T-helper 1 cell treated with Interleukin-12 subunit alpha and Interleukin-12 subunit beta and Interleukin-4 antibody, amounts not matched to agents 30 μg/mL and 1 μg/mL, for 36 hours (primary cell): ENCODE data around the gene GRIK1.

ENCODE experiments used
- H3K27ac Mint-ChIP-seq: one replicate; pipeline ENCODE4 v1.8.0; 2021; ENCODE audit warnings: mild to moderate bottlenecking, mixed read lengths
- H3K27me3 Mint-ChIP-seq: one replicate; pipeline ENCODE4 v1.8.0; 2021; ENCODE audit warnings: low read depth, mixed read lengths
- H3K36me3 Mint-ChIP-seq: one replicate; pipeline ENCODE4 v1.8.0; 2021; ENCODE audit warnings: low read depth, mixed read lengths
- H3K4me1 Mint-ChIP-seq: one replicate; pipeline ENCODE4 v1.8.0; 2021; ENCODE audit warnings: low read depth, mixed read lengths
- H3K4me3 Mint-ChIP-seq: one replicate; pipeline ENCODE4 v1.8.0; 2021; ENCODE audit warnings: mild to moderate bottlenecking, moderate library complexity, mixed read lengths
- H3K9me3 Mint-ChIP-seq: one replicate; pipeline ENCODE4 v1.8.0; 2021; ENCODE audit warnings: mixed read lengths

The GRIK1 gene

GRCh38 chr21:29940991-29941390 is 1.2 kb upstream of the GRIK1 start:
- Mint-ChIP-seq H3K27me3 (peaks cover 41% of the 10 kb centered on the region), H3K27ac (no peak overlapping the region), H3K4me1 (no peaks in the 10 kb centered on the region), H3K9me3 (no peaks in the 10 kb centered on the region), H3K4me3 (no peak overlapping the region), H3K36me3 (no peaks in the 10 kb centered on the region)

DNA sequence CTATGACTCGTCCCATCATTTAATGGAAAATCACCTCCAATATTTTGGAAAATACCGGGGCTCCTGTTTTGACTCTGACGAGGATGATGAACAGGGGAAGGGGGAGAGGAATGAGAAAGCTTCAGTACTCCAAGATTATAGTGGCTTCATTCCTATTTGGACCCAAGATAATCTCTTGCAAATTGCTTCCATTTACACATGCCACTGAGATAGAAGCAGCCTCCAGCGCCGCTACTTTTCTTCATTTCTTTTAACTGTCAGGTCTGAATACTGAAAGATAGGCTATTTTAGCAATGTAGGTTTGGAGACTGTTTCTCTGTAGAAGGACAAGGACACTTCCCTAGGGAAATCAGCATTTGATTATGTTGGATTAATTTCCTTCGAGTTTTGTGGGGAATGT is 565 bp upstream of the GRIK1 start:
- Mint-ChIP-seq H3K9me3 (no peaks in the 10 kb centered on the region), H3K27me3 (peaks cover 41% of the 10 kb centered on the region), H3K4me1 (no peaks in the 10 kb centered on the region), H3K36me3 (no peaks in the 10 kb centered on the region), H3K27ac (no peak overlapping the region), H3K4me3 (no peak overlapping the region)

GRCh38 chr21:29939104-29939923 is 482 bp downstream of the GRIK1 start:
- Mint-ChIP-seq H3K36me3 (no peaks in the 10 kb centered on the region), H3K27ac (no peak overlapping the region), H3K27me3 (peaks cover 40% of the 10 kb centered on the region), H3K4me1 (no peaks in the 10 kb centered on the region), H3K9me3 (no peaks in the 10 kb centered on the region), H3K4me3 (no peak overlapping the region)

GRCh38 chr21:29938776-29939103 is 1.1 kb downstream of the GRIK1 start:
- Mint-ChIP-seq H3K27me3 (peaks cover 36% of the 10 kb centered on the region), H3K4me3 (no peak overlapping the region), H3K36me3 (no peaks in the 10 kb centered on the region), H3K27ac (no peak overlapping the region), H3K9me3 (no peaks in the 10 kb centered on the region), H3K4me1 (no peaks in the 10 kb centered on the region)

DNA sequence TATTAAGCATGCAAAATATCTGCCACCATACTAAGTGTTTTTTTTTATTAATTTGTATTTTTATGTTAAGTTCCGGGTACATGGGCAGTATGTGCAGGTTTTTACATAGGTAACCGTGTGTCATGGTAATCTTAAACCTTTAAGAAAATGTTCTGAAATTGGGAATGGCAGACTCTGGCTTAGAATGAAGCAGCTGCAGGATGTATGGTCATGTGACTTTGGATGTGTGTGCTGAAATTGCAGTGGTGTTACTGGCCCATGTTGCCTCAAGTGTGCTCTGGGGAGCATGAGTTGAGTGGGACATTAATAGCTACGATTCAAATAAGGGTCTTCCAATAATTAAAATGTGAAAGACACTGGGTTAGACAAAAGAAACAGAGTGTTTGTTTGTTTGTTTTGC is 6.7 kb downstream of the GRIK1 start:
- no peaks in the 10 kb centered on the region for H3K9me3 Mint-ChIP-seq
- H3K27ac Mint-ChIP-seq = no peak overlapping the region
- no peaks in the 10 kb centered on the region for H3K4me1 Mint-ChIP-seq
- no peak overlapping the region for H3K4me3 Mint-ChIP-seq
- H3K36me3 Mint-ChIP-seq = no peaks in the 10 kb centered on the region
- H3K27me3 Mint-ChIP-seq = peaks cover 3% of the 10 kb centered on the region

DNA sequence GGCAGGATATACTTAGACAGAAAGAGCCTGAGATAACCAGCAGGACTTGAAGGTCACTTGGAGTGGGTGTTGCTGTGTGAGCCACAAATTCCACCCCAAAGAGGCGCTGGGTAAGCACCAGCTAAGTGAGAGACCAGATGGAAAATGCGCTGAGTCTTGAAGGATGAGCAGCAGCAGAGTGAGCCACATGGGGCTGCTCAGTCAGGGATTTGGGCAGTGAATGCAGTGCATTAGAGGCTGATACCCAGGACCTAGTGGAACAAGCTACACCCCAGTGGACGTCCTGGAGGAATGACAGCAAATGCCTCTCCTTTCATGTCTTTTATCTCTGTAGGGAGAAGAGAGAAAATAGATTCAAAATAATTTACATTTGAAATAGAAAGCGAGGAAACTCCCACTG is 11.3 kb downstream of the GRIK1 start:
- Mint-ChIP-seq H3K4me3 (no peak overlapping the region), H3K4me1 (no peaks in the 10 kb centered on the region), H3K27me3 (no peaks in the 10 kb centered on the region), H3K9me3 (no peaks in the 10 kb centered on the region), H3K27ac (no peak overlapping the region), H3K36me3 (no peaks in the 10 kb centered on the region)

GRCh38 chr21:29920938-29921337 is 18.9 kb downstream of the GRIK1 start:
- Mint-ChIP-seq H3K4me1 (no peaks in the 10 kb centered on the region), H3K27me3 (no peaks in the 10 kb centered on the region), H3K4me3 (no peak overlapping the region), H3K36me3 (no peaks in the 10 kb centered on the region), H3K9me3 (no peaks in the 10 kb centered on the region), H3K27ac (no peak overlapping the region)

GRCh38 chr21:29914326-29914725 is 25.5 kb downstream of the GRIK1 start:
- no peaks in the 10 kb centered on the region for H3K4me1 Mint-ChIP-seq

DNA sequence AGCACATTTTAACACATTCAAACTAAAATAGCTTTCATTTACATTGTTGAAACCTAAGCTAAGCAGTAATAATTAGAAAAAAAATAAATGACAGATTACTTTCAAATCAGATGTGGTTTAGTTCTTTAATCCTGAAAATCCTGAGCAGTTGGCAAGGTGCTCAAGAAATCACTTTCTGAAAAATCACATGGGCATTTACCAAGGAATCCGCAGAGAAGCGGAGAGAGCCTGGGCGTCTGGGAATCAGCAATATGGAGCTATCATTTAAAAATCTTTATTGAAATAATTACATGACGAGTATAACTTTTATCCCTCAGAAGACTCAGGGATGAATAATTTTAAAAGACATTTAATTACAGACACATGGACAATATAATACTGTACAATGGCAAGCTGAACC is 30.2 kb downstream of the GRIK1 start:
- H3K36me3 Mint-ChIP-seq = no peaks in the 10 kb centered on the region
- H3K9me3 Mint-ChIP-seq = no peaks in the 10 kb centered on the region
- no peaks in the 10 kb centered on the region for H3K4me1 Mint-ChIP-seq
- H3K27ac Mint-ChIP-seq = no peak overlapping the region
- H3K27me3 Mint-ChIP-seq = no peaks in the 10 kb centered on the region
- no peak overlapping the region for H3K4me3 Mint-ChIP-seq

More at GRCh38 chr21:29914326-29914725, 25.5 kb downstream of the GRIK1 start:
- no peak overlapping the region for H3K4me3 Mint-ChIP-seq
- no peaks in the 10 kb centered on the region for H3K9me3 Mint-ChIP-seq
- no peaks in the 10 kb centered on the region for H3K27me3 Mint-ChIP-seq
- no peaks in the 10 kb centered on the region for H3K36me3 Mint-ChIP-seq
- H3K27ac Mint-ChIP-seq = no peak overlapping the region

GRCh38 chr21:29904359-29905282 is 35.2 kb downstream of the GRIK1 start:
- no peaks in the 10 kb centered on the region for H3K4me1 Mint-ChIP-seq

DNA sequence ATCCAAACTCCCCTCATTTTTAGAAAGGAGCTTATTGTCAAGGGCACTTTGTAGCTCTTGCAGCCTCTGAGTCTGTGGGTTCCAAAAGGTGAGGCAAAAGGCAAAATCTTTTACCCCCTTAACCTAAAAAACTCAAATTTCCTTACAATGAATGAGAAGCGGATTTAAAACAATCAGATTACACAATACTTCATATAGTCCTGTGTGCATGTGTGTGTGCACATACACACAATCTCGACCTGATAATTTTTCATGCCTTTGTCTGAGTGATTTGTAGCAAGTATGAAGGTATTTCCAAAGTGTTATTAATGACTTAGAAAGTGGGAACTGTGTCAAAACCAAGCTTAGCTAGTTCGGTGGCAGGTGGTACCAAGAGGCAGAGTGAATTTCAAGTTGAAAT is 42.9 kb downstream of the GRIK1 start:
- H3K27ac Mint-ChIP-seq = no peak overlapping the region

More at GRCh38 chr21:29904359-29905282, 35.2 kb downstream of the GRIK1 start:
- H3K27ac Mint-ChIP-seq = no peak overlapping the region
- H3K27me3 Mint-ChIP-seq = no peaks in the 10 kb centered on the region
- no peaks in the 10 kb centered on the region for H3K36me3 Mint-ChIP-seq
- no peak overlapping the region for H3K4me3 Mint-ChIP-seq
- H3K9me3 Mint-ChIP-seq = no peaks in the 10 kb centered on the region

DNA sequence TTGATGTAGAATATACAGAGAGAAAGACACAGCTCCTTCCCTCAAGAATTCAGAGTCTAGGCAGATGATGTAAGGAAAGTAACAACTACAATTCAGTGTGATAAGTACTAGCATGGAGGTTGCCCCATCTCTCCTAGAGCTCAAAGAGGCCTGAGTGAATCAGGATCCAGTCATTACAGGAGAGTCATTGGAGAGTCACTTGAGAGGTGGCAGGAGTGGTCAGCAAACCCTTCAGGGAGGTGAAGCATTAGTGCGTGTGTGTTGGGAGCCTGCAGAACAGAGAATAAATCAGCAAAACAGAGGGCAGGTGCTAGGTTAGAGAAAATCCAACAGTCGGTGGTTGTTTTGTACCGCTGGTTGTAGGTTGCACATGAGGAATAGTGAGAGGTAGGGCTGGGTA is 46.1 kb downstream of the GRIK1 start:
- no peaks in the 10 kb centered on the region for H3K27me3 Mint-ChIP-seq
- H3K4me1 Mint-ChIP-seq = no peaks in the 10 kb centered on the region

More for the DNA sequence above, 42.9 kb downstream of the GRIK1 start:
- no peaks in the 10 kb centered on the region for H3K9me3 Mint-ChIP-seq
- H3K4me1 Mint-ChIP-seq = no peaks in the 10 kb centered on the region
- no peaks in the 10 kb centered on the region for H3K36me3 Mint-ChIP-seq
- H3K4me3 Mint-ChIP-seq = no peak overlapping the region
- H3K27me3 Mint-ChIP-seq = no peaks in the 10 kb centered on the region

DNA sequence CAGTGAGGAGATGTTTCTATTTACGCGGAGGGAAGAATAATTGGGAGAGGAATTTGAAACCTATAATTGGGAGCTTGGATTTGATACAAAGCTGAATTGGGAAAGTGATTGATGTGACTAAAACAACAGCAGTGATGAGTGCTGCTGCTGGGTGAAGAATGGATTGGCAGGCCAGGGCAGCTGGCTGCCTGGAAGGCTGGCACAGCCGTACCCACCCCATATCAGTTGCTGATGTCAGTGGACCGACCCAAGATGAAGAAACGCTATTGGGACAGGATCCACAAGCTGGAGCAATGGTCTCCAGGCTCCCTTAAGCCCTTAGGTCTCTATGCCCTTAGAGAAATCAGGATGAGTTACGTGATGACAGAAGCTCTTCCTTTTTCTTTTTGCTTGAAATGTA is 47.4 kb downstream of the GRIK1 start:
- no peaks in the 10 kb centered on the region for H3K36me3 Mint-ChIP-seq
- H3K4me1 Mint-ChIP-seq = no peaks in the 10 kb centered on the region
- no peaks in the 10 kb centered on the region for H3K27me3 Mint-ChIP-seq
- no peaks in the 10 kb centered on the region for H3K9me3 Mint-ChIP-seq
- no peak overlapping the region for H3K4me3 Mint-ChIP-seq
- H3K27ac Mint-ChIP-seq = no peak overlapping the region

More for the DNA sequence above, 46.1 kb downstream of the GRIK1 start:
- Mint-ChIP-seq H3K36me3 (no peaks in the 10 kb centered on the region), H3K27ac (no peak overlapping the region), H3K9me3 (no peaks in the 10 kb centered on the region), H3K4me3 (no peak overlapping the region)

DNA sequence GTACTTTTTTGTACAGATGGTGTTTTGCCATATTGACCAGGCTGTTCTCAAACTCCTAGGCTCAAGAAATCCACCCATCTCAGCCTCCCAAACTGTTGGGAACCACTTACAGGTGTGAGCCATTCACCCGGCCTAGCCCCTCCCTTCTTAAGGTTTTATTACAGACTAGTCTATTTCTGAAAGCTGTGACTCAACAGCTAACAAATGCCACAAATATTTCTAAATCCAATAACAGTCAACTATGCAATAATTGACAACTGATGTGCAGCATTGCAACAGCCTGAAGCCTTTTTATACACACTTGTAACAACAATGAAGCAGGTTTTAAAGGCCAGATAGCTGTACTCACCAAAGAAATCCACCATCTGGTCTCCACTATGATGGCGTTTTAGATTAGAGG is 51.4 kb downstream of the GRIK1 start:
- H3K27me3 Mint-ChIP-seq = no peaks in the 10 kb centered on the region
- H3K9me3 Mint-ChIP-seq = no peaks in the 10 kb centered on the region
- no peaks in the 10 kb centered on the region for H3K36me3 Mint-ChIP-seq
- H3K4me1 Mint-ChIP-seq = no peaks in the 10 kb centered on the region
- H3K27ac Mint-ChIP-seq = no peak overlapping the region
- H3K4me3 Mint-ChIP-seq = no peak overlapping the region
